HUES64 (cell line): Measurements from ENCODE around the gene RECQL5.

ENCODE experiments used
- H3K27ac ChIP-seq: 2 replicates; pipeline ENCODE4 v1.7.0; 2013; ENCODE audit warnings: low read depth, low read length, inconsistent platforms
- H3K27me3 ChIP-seq: 2 replicates; pipeline ENCODE4 v1.6.1; 2013; ENCODE audit warnings: mild to moderate bottlenecking, low read length; ENCODE audit not compliant: insufficient read depth
- H3K36me3 ChIP-seq: 2 replicates; pipeline ENCODE4 v1.6.1; 2013; ENCODE audit warnings: mild to moderate bottlenecking, low read length; ENCODE audit not compliant: insufficient read depth
- H3K4me1 ChIP-seq: 2 replicates; pipeline ENCODE4 v1.6.1; 2013; ENCODE audit warnings: mild to moderate bottlenecking, low read length, moderate library complexity; ENCODE audit not compliant: insufficient read depth
- H3K4me3 ChIP-seq: 2 replicates; pipeline ENCODE4 v1.5.1; 2013; ENCODE audit warnings: mild to moderate bottlenecking, low read length, moderate library complexity
- H3K9ac ChIP-seq: 2 replicates; pipeline ENCODE4 v1.6.1; 2013; ENCODE audit warnings: mild to moderate bottlenecking, low read depth, low read length
- H3K9me3 ChIP-seq: 2 replicates; pipeline ENCODE4 v1.6.1; 2013; ENCODE audit warnings: low read depth, low read length; ENCODE audit not compliant: insufficient read depth
- WGBS: fragments of 150-250, 120-280 bp; methylation state at CpG from one replicate; pipeline ENCODE4 v1.1.7; 2013; ENCODE audit warnings: missing lambda C conversion rate; 5-methylcytosine and 5-hydroxymethylcytosine counted together

Gene RECQL5

GRCh38 chr17:75684924-75685323 lies 18.0 kb upstream of the RECQL5 start:
- no peak overlapping the region for H3K27ac ChIP-seq

GRCh38 chr17:75684249-75684648 lies 17.3 kb upstream of the RECQL5 start:
- H3K4me1 ChIP-seq: peaks cover 6% of the 10 kb centered on the region; the same call in 1 of the 2 replicates
- peaks cover 29% of the 10 kb centered on the region; the same call in 1 of the 2 replicates for H3K36me3 ChIP-seq
- no peak overlapping the region for H3K27ac ChIP-seq
- no peak overlapping the region for H3K4me3 ChIP-seq
- no peak overlapping the region for H3K9ac ChIP-seq
- H3K27me3 ChIP-seq: no peaks in the 10 kb centered on the region
- H3K9me3 ChIP-seq: no peaks in the 10 kb centered on the region
- 98% methylated on average over 5 of the region's 5 CpGs for WGBS

More at GRCh38 chr17:75684924-75685323, 18.0 kb upstream of the RECQL5 start:
- WGBS: 90% methylated on average over 6 of the region's 7 CpGs
- H3K4me1 ChIP-seq: peaks cover 6% of the 10 kb centered on the region; the same call in 1 of the 2 replicates
- peaks cover 22% of the 10 kb centered on the region; the same call in 1 of the 2 replicates for H3K36me3 ChIP-seq
- no peaks in the 10 kb centered on the region for H3K9me3 ChIP-seq
- no peaks in the 10 kb centered on the region for H3K27me3 ChIP-seq
- H3K9ac ChIP-seq: no peak overlapping the region
- no peak overlapping the region for H3K4me3 ChIP-seq

- H3K27ac ChIP-seq: no peak overlapping the region
- H3K4me3 ChIP-seq: no peak overlapping the region
- no peak overlapping the region for H3K9ac ChIP-seq
- peaks cover 6% of the 10 kb centered on the region; the same call in 1 of the 2 replicates for H3K4me1 ChIP-seq
- H3K36me3 ChIP-seq: peaks cover 30% of the 10 kb centered on the region
- 87% methylated on average over 4 of the region's 4 CpGs for WGBS
- H3K9me3 ChIP-seq: no peaks in the 10 kb centered on the region
- no peaks in the 10 kb centered on the region for H3K27me3 ChIP-seq
Observed at GRCh38 chr17:75683583-75683982, 16.6 kb upstream of the RECQL5 start.

- no peaks in the 10 kb centered on the region for H3K9me3 ChIP-seq
- WGBS: 83% methylated on average over 3 of the region's 3 CpGs
- H3K36me3 ChIP-seq: peaks cover 40% of the 10 kb centered on the region
- H3K27me3 ChIP-seq: no peaks in the 10 kb centered on the region
- no peak overlapping the region for H3K4me3 ChIP-seq
- peaks cover 6% of the 10 kb centered on the region; the same call in 1 of the 2 replicates for H3K4me1 ChIP-seq
- H3K27ac ChIP-seq: no peak overlapping the region
- H3K9ac ChIP-seq: no peak overlapping the region
Observed at GRCh38 chr17:75681289-75681688, 14.3 kb upstream of the RECQL5 start.

GRCh38 chr17:75680431-75680830 lies 13.5 kb upstream of the RECQL5 start:
- H3K4me3 ChIP-seq: no peak overlapping the region
- no peak overlapping the region for H3K9ac ChIP-seq
- H3K27me3 ChIP-seq: no peaks in the 10 kb centered on the region
- H3K9me3 ChIP-seq: no peaks in the 10 kb centered on the region
- H3K27ac ChIP-seq: no peak overlapping the region
- 96% methylated on average over 10 of the region's 10 CpGs for whole genome bisulfite sequencing
- H3K4me1 ChIP-seq: peaks cover 6% of the 10 kb centered on the region; the same call in 1 of the 2 replicates
- H3K36me3 ChIP-seq: peaks cover 48% of the 10 kb centered on the region

- Histone ChIP-seq H3K4me3 (no peak overlapping the region), H3K4me1 (peaks cover 5% of the 10 kb centered on the region; the same call in 1 of the 2 replicates), H3K9me3 (no peaks in the 10 kb centered on the region), H3K36me3 (peaks cover 51% of the 10 kb centered on the region), H3K27me3 (no peaks in the 10 kb centered on the region), H3K27ac (no peak overlapping the region), H3K9ac (no peak overlapping the region)
- WGBS: 94% methylated on average over 11 of the region's 11 CpGs
Observed at GRCh38 chr17:75679706-75680211, 12.8 kb upstream of the RECQL5 start.

- Histone ChIP-seq H3K4me3 (no peak overlapping the region), H3K9me3 (no peaks in the 10 kb centered on the region), H3K27me3 (no peaks in the 10 kb centered on the region), H3K9ac (no peak overlapping the region), H3K36me3 (peaks cover 79% of the 10 kb centered on the region), H3K27ac (no peak overlapping the region), H3K4me1 (no peaks in the 10 kb centered on the region)
- WGBS: 95% methylated on average over 2 of the region's 3 CpGs
Observed at GRCh38 chr17:75676461-75676860, 9.5 kb upstream of the RECQL5 start.

- no peaks in the 10 kb centered on the region for H3K9me3 ChIP-seq
- no peak overlapping the region for H3K9ac ChIP-seq
- no peak overlapping the region for H3K27ac ChIP-seq
- H3K4me3 ChIP-seq: no peak overlapping the region
- H3K4me1 ChIP-seq: peaks cover under 1% of the 10 kb centered on the region; the same call in 1 of the 2 replicates
- peaks cover 82% of the 10 kb centered on the region for H3K36me3 ChIP-seq
- WGBS: 92% methylated on average over 3 of the region's 4 CpGs
- no peaks in the 10 kb centered on the region for H3K27me3 ChIP-seq
Observed at GRCh38 chr17:75673487-75673886, 6.5 kb upstream of the RECQL5 start.

- WGBS: 96% methylated on average over 5 of the region's 5 CpGs
- Histone ChIP-seq H3K27me3 (no peaks in the 10 kb centered on the region), H3K27ac (no peak overlapping the region), H3K4me3 (no peak overlapping the region), H3K36me3 (peaks cover 75% of the 10 kb centered on the region), H3K9me3 (no peaks in the 10 kb centered on the region), H3K9ac (no peak overlapping the region), H3K4me1 (peaks cover 6% of the 10 kb centered on the region; the same call in 1 of the 2 replicates)
Observed at GRCh38 chr17:75672011-75672410, 5.1 kb upstream of the RECQL5 start.

- H3K4me3 ChIP-seq: no peak overlapping the region
- peaks cover 9% of the 10 kb centered on the region; the same call in 1 of the 2 replicates for H3K4me1 ChIP-seq
- no peak overlapping the region for H3K9ac ChIP-seq
- peaks cover 67% of the 10 kb centered on the region for H3K36me3 ChIP-seq
- no peaks in the 10 kb centered on the region for H3K9me3 ChIP-seq
- 89% methylated on average over 5 of the region's 5 CpGs for WGBS
- no peaks in the 10 kb centered on the region for H3K27me3 ChIP-seq
- H3K27ac ChIP-seq: no peak overlapping the region
Observed at GRCh38 chr17:75670868-75671267, 3.9 kb upstream of the RECQL5 start.

GRCh38 chr17:75668489-75668888 lies 1.5 kb upstream of the RECQL5 start:
- 95% methylated on average over 4 of the region's 4 CpGs for WGBS
- H3K4me3 ChIP-seq: peak overlapping the region; percentile 83
- peaks cover 60% of the 10 kb centered on the region for H3K36me3 ChIP-seq
- H3K9ac ChIP-seq: no peak overlapping the region; the same call in 1 of the 2 replicates
- no peaks in the 10 kb centered on the region for H3K9me3 ChIP-seq
- no peaks in the 10 kb centered on the region for H3K27me3 ChIP-seq
- no peak overlapping the region for H3K27ac ChIP-seq
- peaks cover 9% of the 10 kb centered on the region; the same call in 1 of the 2 replicates for H3K4me1 ChIP-seq
